Measurements from ENCODE around the gene FAM184B.

FAM184B gene

GRCh38 chr4:17709763-17710068 is 71.7 kb downstream of the FAM184B start:
- H3K36me3 ChIP-seq: no peaks in the 10 kb centered on the region
- TF ChIP-seq CTCF (IDR thresholded peaks at IDR 0.05): no peak
- H3K4me3 ChIP-seq (ENCODE audit: low read depth in 1 of 2, low read length in 1 of 2): no peak overlapping the region
- no peaks in the 10 kb centered on the region for H3K27me3 ChIP-seq
- H3K9me3 ChIP-seq: no peaks in the 10 kb centered on the region
- no peak overlapping the region for H3K27ac ChIP-seq
- no peaks in the 10 kb centered on the region for H3K4me1 ChIP-seq (ENCODE audit: control insufficient read depth in 1 of 2, insufficient read depth in 1 of 2, low read depth in 1 of 2, low read length in 1 of 2)

GRCh38 chr4:17708992-17709762 is 72.2 kb downstream of the FAM184B start:
- no peak overlapping the region for H3K27ac ChIP-seq
- H3K9me3 ChIP-seq: no peaks in the 10 kb centered on the region
- TF ChIP-seq CTCF (IDR thresholded peaks at IDR 0.05): no peak
- no peaks in the 10 kb centered on the region for H3K27me3 ChIP-seq
- no peaks in the 10 kb centered on the region for H3K36me3 ChIP-seq
- no peaks in the 10 kb centered on the region for H3K4me1 ChIP-seq (ENCODE audit: control insufficient read depth in 1 of 2, insufficient read depth in 1 of 2, low read depth in 1 of 2, low read length in 1 of 2)
- no peak overlapping the region for H3K4me3 ChIP-seq (ENCODE audit: low read depth in 1 of 2, low read length in 1 of 2)

- Histone ChIP-seq H3K4me1 (ENCODE audit: control insufficient read depth in 1 of 2, insufficient read depth in 1 of 2, low read depth in 1 of 2, low read length in 1 of 2) (no peaks in the 10 kb centered on the region), H3K4me3 (ENCODE audit: low read depth in 1 of 2, low read length in 1 of 2) (no peak overlapping the region), H3K27ac (no peak overlapping the region), H3K27me3 (no peaks in the 10 kb centered on the region), H3K36me3 (no peaks in the 10 kb centered on the region), H3K9me3 (no peaks in the 10 kb centered on the region)
- no peak for TF ChIP-seq CTCF (IDR thresholded peaks at IDR 0.05)
Observed at GRCh38 chr4:17707671-17708070, 73.8 kb downstream of the FAM184B start.

GRCh38 chr4:17705107-17705506 is 76.3 kb downstream of the FAM184B start:
- no peaks in the 10 kb centered on the region for H3K4me1 ChIP-seq (ENCODE audit: control insufficient read depth in 1 of 2, insufficient read depth in 1 of 2, low read depth in 1 of 2, low read length in 1 of 2)
- no peak overlapping the region for H3K27ac ChIP-seq
- no peaks in the 10 kb centered on the region for H3K27me3 ChIP-seq
- H3K36me3 ChIP-seq: no peaks in the 10 kb centered on the region
- no peaks in the 10 kb centered on the region for H3K9me3 ChIP-seq
- H3K4me3 ChIP-seq (ENCODE audit: low read depth in 1 of 2, low read length in 1 of 2): no peak overlapping the region
- TF ChIP-seq CTCF (IDR thresholded peaks at IDR 0.05): no peak

- Histone ChIP-seq H3K27ac (no peak overlapping the region), H3K9me3 (no peaks in the 10 kb centered on the region), H3K36me3 (no peaks in the 10 kb centered on the region), H3K4me3 (ENCODE audit: low read depth in 1 of 2, low read length in 1 of 2) (no peak overlapping the region), H3K27me3 (no peaks in the 10 kb centered on the region), H3K4me1 (ENCODE audit: control insufficient read depth in 1 of 2, insufficient read depth in 1 of 2, low read depth in 1 of 2, low read length in 1 of 2) (no peaks in the 10 kb centered on the region)
- no peak for TF ChIP-seq CTCF (IDR thresholded peaks at IDR 0.05)
Observed at GRCh38 chr4:17704020-17704650, 77.3 kb downstream of the FAM184B start.
